Amniotic stem cell (primary cell): ENCODE measurements around the gene UBALD2.
A peak's percentile ranks its signal among the peaks of the same experiment; 100 is the strongest.
"Not testable (repeated sequence)": the region's sequence is repeated elsewhere in the genome, so short reads cannot be mapped to it uniquely, and the experiment has no call there.

Experiments used
- DNase-seq: peaks from one replicate; lab custom pipeline; 2025; lab: John Stamatoyannopoulos, UW

UBALD2 gene

GRCh38 chr17:76277300-76278267 lies 12.4 kb downstream of the UBALD2 start:
- DNase-seq: no peak

GRCh38 chr17:76278268-76278908 lies 13.2 kb downstream of the UBALD2 start:
- DNase-seq: no peak

GRCh38 chr17:76278952-76279741 lies 14.0 kb downstream of the UBALD2 start:
- peak; percentile 32 for DNase-seq

DNA sequence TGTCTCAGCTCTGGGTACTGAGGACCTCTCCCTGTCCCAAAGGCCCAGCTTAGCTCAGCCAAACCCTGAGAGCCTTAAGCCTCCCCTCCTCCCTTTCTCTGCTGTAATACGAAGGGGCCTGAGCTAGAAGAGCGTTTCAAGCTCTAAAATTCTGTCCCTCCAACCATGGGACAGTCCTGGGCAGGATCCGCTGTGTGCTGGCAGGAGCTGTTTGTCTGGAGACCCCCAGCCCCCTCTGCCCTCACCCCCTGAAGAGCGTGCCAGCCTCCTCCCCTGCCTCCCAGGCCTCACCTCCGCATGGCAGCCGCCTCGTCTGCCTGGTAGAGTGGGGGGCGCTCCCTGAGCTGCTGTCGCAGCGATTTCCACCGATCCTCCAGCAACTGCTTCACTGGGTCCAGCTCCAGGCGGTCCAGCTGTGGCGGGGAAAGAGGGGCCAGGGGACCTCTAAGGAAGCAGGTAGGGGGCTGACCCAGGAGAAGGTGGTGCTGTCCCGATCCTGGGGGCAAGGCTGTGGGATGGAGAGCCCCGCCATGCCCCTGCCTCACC lies 14.7 kb downstream of the UBALD2 start:
- no peak for DNase-seq

- DNase-seq: no peak
Measured at GRCh38 chr17:76280650-76281049, 15.5 kb downstream of the UBALD2 start.

DNA sequence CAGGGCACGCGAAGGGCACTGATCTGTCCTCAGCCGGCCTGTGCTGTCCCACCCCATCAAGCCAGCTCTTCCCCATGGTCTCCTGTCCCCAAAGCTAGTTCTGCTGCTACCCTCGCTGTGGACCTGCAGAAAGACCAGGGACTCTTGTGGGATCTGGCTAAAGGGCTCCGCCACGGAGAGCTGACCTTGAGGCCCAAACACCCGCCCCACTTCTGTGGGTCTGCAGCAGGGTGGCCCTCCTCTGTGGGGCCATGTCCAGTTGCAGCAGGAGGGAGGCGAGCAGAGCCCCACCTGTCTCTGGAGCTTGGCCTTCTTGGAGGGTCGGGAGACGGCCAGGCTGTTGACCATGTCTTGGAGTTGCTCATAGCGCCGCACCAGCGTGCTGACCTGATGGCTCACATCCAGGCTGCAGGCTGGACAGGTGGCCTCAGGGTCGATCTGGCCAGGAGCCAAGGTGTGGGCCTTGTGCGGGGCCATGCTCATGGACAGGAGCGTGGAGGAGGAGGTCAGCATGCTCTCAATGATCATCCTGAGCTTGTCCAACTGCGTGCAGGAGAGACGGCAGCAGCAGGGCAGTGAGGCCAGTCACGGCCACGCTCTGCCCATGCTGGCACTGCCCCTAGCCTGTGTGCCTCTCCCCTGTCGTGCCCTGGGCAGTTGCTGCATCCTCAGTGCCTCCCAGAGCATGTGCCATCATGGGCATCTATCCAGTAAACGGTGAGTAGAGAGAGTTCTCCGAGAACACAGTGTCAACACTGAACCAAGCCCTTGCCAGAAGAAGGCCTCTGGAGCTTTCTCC lies 16.6 kb downstream of the UBALD2 start:
- DNase-seq: no peak

- DNase-seq: no peak
Measured at GRCh38 chr17:76292567-76292966, 27.4 kb downstream of the UBALD2 start.

GRCh38 chr17:76293106-76293505 lies 28.0 kb downstream of the UBALD2 start:
- DNase-seq: no peak

GRCh38 chr17:76296186-76296585 lies 31.0 kb downstream of the UBALD2 start:
- DNase-seq: no peak

GRCh38 chr17:76296889-76297288 lies 31.7 kb downstream of the UBALD2 start:
- no peak for DNase-seq

GRCh38 chr17:76297436-76297835 lies 32.3 kb downstream of the UBALD2 start:
- DNase-seq: no peak

DNA sequence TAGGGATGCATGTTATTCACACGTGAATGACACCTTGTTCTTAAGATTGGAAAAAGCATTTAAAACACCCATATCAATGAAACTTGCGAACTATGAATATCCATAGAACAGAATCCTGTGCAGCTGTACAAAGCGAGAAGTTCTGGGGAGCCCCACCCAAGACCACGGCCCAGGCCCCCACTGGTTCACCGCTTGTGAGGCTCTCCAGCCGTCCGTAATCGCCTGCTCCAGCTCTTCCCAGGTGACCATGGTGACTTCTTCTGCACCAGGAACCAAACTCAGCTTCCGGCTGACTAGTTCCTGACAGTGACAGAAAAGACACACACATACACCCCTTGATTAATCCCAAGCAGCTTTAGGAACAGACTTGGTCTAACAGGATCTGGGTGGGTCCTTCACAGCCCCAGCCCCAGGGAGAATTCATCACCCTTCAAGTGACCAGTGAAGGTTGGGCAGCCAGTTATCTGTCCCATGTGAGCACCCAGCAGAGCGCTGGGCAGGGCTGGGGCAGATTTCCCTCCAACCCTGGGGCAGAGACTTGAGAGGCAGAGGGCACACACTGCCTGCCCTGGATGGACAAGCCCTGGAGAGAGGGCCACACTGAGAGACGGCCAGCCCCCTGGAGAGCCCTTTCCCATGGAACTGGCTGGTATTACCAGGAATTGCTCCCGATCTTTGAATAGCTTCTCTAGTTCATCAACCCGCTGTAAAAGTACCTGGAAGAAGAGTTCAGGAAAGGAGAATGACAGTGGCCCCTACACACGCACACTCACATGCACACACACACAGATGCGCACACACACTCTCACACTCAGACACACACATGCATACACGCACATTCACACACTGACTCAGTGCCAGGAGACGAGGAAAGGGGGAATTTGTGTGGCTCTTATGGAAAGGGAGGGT lies 39.3 kb downstream of the UBALD2 start:
- DNase-seq: no peak

GRCh38 chr17:76305135-76305454 lies 39.9 kb downstream of the UBALD2 start:
- DNase-seq: not testable (repeated sequence)

DNA sequence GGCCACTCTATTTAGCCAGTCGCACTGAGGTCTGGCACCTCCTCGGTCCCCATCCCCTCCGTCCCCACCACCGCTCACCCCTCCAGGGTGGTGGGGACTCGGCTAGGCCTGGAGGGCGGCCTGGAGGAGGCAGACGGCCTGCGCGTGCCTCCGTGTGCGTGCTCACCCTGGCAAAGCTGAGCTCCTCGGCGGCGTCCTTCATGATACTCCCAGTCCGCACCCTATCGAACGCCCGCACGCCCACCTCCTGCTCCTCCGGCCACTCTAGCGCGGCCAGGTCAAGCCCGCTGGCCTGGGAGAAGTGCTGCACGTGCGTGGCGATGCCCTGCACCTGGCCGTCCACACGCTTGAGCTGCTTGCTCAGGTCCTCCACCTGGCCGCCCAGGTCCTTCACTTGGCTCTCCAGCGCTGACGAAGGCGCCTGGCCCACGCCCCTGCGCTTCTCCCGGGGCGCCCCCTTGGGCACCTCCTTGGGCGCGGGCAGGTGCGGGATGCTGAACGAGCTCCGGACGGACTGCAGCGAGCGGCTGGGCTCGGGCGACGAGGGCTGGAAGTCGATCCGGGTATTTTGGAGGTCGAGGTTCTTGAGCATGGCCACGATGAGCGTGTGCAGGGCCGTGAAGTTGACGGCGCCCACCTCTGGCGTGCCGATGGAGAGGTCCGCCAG lies 42.3 kb downstream of the UBALD2 start:
- DNase-seq: no peak

- no peak for DNase-seq
Measured at GRCh38 chr17:76307966-76308338, 42.8 kb downstream of the UBALD2 start, which contains the start of gene QRICH2. TSS of gene QRICH2 (minus strand) at chr17:76308276. CDS start at chr17:76307998, 278 bp downstream.

DNA sequence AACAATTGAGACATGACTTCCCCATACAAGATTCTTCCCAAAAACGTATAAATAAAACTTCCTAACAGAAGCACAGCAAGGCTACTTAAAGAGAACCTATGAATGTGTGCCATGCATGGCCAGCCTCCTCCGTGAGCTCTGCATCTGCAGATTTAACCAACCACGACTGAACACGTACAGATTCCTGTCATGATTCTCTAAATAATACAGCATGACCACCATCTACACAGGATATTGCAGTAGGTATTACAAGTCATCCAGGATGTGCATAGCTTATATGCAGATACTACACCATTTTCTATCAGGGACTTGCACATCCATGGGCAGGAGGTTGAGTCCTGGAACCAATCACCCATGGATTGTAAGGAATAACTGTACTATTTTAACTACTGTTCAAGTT lies 44.3 kb downstream of the UBALD2 start:
- DNase-seq: no peak

DNA sequence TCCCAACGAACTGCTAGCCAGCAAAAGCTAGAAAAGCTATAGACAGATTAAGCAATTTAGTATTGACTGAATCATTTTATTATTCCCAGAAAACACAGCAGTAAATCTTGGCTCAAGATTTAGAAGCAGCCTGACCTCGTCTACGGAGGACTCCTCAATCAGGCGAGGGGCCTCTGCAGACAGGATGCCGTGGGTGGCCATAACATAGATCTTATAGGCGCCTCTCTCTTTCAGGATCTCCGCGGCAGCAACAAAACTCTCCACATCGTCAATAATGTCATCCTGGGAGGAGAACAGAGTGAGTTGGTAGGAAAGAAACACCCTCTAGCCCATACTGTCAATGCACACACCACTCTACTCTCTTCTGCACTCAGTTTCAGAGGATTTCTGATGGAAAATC lies 47.6 kb downstream of the UBALD2 start:
- DNase-seq: no peak

DNA sequence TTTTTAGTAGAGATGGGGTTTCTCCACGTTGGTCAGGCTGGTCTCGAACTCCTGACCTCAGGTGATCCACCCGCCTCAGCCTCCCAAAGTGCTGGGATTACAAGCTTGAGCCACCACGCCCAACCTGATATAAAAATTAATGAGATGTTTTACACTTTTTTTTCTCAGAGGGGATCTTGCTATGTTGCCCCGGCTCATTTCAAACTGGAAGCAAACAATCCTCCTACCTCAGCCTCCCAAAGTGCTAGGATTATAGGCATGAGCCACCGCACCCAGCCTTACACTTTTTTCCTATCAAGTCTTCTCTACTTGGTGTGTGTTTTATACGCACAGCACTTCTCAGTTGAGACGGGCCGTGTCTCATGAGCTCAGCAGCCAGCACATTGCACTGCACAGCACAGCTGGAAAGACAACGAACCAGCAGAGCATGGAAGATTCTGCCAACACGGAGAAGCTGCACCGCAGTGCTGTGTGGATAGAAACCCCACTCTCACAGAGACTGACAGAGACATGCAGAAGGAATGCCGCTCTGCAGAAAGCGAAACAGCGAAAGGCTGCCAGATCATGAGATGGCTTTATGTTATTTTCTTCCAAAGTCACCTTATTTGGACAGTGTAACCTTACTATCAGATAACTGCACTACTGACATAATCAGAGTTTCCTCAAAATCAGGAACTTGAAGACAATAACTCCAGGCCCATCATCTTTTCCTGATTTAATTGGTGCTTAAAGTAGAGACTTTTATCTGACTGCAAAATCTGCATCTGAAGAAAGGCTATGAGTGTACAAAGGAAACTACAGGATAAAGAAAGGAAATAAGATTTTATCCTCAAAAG lies 49.5 kb downstream of the UBALD2 start:
- no peak for DNase-seq

- DNase-seq: no peak
Measured at GRCh38 chr17:76317535-76317934, 52.4 kb downstream of the UBALD2 start.
